Neural progenitor cell (in vitro differentiated cells): ENCODE measurements around the gene UBA1. TPM values are rescaled to one million over a fixed set of nuclear protein-coding genes. Genes with fewer than 3 reads are reported as not detected.

ENCODE experiments used
- DNase-seq: peaks from one replicate; pipeline ENCODE4 v3.0.0-alpha.2; 2016; ENCODE audit warnings: low spot score
- H2AFZ ChIP-seq: fragments of 200-600 bp; sonication (generic); replicated peaks from 2 replicates; pipeline ENCODE4 v1.6.1; 2016; ENCODE audit warnings: antibody characterized with exemption
- H3F3A ChIP-seq: fragments of 200-600 bp; sonication (generic); 2 replicates; pipeline ENCODE4 v1.6.1; 2016; ENCODE audit warnings: antibody characterized with exemption, low read depth
- H3K27ac ChIP-seq: fragments of 200-600 bp; sonication (generic); 2 replicates; pipeline ENCODE4 v1.5.1; 2016; ENCODE audit warnings: mild to moderate bottlenecking
- H3K27me3 ChIP-seq: fragments of 200-600 bp; sonication (generic); 2 replicates; pipeline ENCODE4 v1.6.1; 2016; ENCODE audit warnings: mild to moderate bottlenecking, moderate library complexity
- H3K36me3 ChIP-seq: fragments of 200-600 bp; sonication (generic); 2 replicates; pipeline ENCODE4 v1.5.1; 2016
- H3K4me1 ChIP-seq: fragments of 200-600 bp; sonication (generic); 2 replicates; pipeline ENCODE4 v1.6.1; 2016; ENCODE audit warnings: mixed run types
- H3K4me2 ChIP-seq: fragments of 200-600 bp; sonication (generic); 2 replicates; pipeline ENCODE4 v1.6.1; 2016
- H3K4me3 ChIP-seq: fragments of 200-600 bp; sonication (generic); 2 replicates; pipeline ENCODE4 v1.5.1; 2016
- H3K79me2 ChIP-seq: fragments of 200-600 bp; sonication (generic); 2 replicates; pipeline ENCODE4 v1.6.1; 2016; ENCODE audit warnings: low read depth
- H3K9ac ChIP-seq: fragments of 200-600 bp; sonication (generic); 2 replicates; pipeline ENCODE4 v1.6.1; 2016
- H3K9me3 ChIP-seq: fragments of 200-600 bp; sonication (generic); 2 replicates; pipeline ENCODE4 v1.5.1; 2016; ENCODE audit warnings: low read depth
- H4K20me1 ChIP-seq: fragments of 200-600 bp; sonication (generic); 2 replicates; pipeline ENCODE4 v1.6.1; 2016; ENCODE audit warnings: low read depth
- H3K27ac Mint-ChIP-seq: 3 replicates; pipeline ENCODE4 v1.8.0; 2021; ENCODE audit warnings: mixed read lengths
- H3K27me3 Mint-ChIP-seq: 2 replicates; pipeline ENCODE4 v1.8.0; 2022; ENCODE audit warnings: low read depth, mild to moderate bottlenecking, inconsistent platforms, moderate library complexity, mixed read lengths; ENCODE audit not compliant: insufficient read depth
- H3K36me3 Mint-ChIP-seq: 3 replicates; pipeline ENCODE4 v1.8.0; 2021; ENCODE audit warnings: mixed read lengths
- H3K4me1 Mint-ChIP-seq: 3 replicates; pipeline ENCODE4 v1.8.0; 2021; ENCODE audit warnings: mixed read lengths
- H3K4me3 Mint-ChIP-seq: 3 replicates; pipeline ENCODE4 v1.8.0; 2021; ENCODE audit warnings: mild to moderate bottlenecking, moderate library complexity, mixed read lengths
- H3K9me3 Mint-ChIP-seq: 3 replicates; pipeline ENCODE4 v1.8.0; 2020; ENCODE audit warnings: mixed read lengths
- CTCF ChIP-seq: fragments of 200-600 bp; sonication (generic); IDR thresholded peaks from 2 replicates; pipeline ENCODE4 v1.5.1; 2017; ENCODE audit warnings: antibody characterized with exemption, mild to moderate bottlenecking
- EZH2 ChIP-seq: fragments of 200-600 bp; sonication (generic); IDR thresholded peaks from 2 replicates; pipeline ENCODE4 v1.6.1; 2017; ENCODE audit warnings: antibody characterized with exemption, mild to moderate bottlenecking, moderate library complexity
- EZH2phosphoT487 ChIP-seq: fragments of 200-600 bp; sonication (generic); IDR thresholded peaks from 2 replicates; pipeline ENCODE4 v1.6.1; 2017; ENCODE audit warnings: antibody characterized with exemption
- total RNA-seq: library from RNA; depleted of rRNA; stranded (reverse); fragments of >200 nt; gene quantifications from 2 replicates; pipeline ENCODE4 v1.2.3, GENCODE V29; 2015; ENCODE audit warnings: low replicate concordance

UBA1 gene
- total RNA-seq, result 291 and 537 TPM in 2 replicates

- peak; percentile 91 for TF ChIP-seq CTCF
- no peak for TF ChIP-seq EZH2
- Histone ChIP-seq H3F3A (peaks cover 16% of the 10 kb centered on the region), H4K20me1 (peaks cover 47% of the 10 kb centered on the region), H3K4me3 (peak within 1 kb of the TSS; percentile 92), H3K27ac (peak within 1 kb of the TSS; percentile 90), H3K9ac (peak within 1 kb of the TSS; percentile 99), H3K36me3 (peaks cover 2% of the 10 kb centered on the region), H3K9me3 (no peaks in the 10 kb centered on the region), H3K4me2 (peak within 1 kb of the TSS; percentile 99), H3K27me3 (peaks cover 19% of the 10 kb centered on the region), H3K4me1 (peaks cover 41% of the 10 kb centered on the region), H2AFZ (peak within 1 kb of the TSS; percentile 72), H3K79me2 (peaks cover 50% of the 10 kb centered on the region)
- peak within 1 kb of the TSS; percentile 99 for H3K4me3 Mint-ChIP-seq
- H3K27me3 Mint-ChIP-seq, result peaks cover 7% of the 10 kb centered on the region
- peak within 1 kb of the TSS; percentile 99 for H3K27ac Mint-ChIP-seq
- no peaks in the 10 kb centered on the region for H3K9me3 Mint-ChIP-seq
- DNase-seq, result peak; percentile 99
- H3K36me3 Mint-ChIP-seq, result peaks cover 28% of the 10 kb centered on the region
- H3K4me1 Mint-ChIP-seq, result peaks cover 57% of the 10 kb centered on the region
Measured at GRCh38 chrX:47193475-47194193, at the start of gene UBA1. TSS of gene UBA1 (plus strand) at chrX:47193829. CDS start at chrX:47198803, 4,974 bp downstream.

GRCh38 chrX:47143894-47144625 is 49.6 kb upstream of the UBA1 start:
- Mint-ChIP-seq H3K27ac (peak overlapping the region; percentile 91), H3K36me3 (peaks cover 15% of the 10 kb centered on the region), H3K4me1 (no peaks in the 10 kb centered on the region), H3K4me3 (peak overlapping the region; percentile 91), H3K9me3 (peaks cover 19% of the 10 kb centered on the region), H3K27me3 (peaks cover 6% of the 10 kb centered on the region)
- Histone ChIP-seq H3K9me3 (no peaks in the 10 kb centered on the region), H3K27ac (no peak overlapping the region), H3K27me3 (no peaks in the 10 kb centered on the region), H3K36me3 (no peaks in the 10 kb centered on the region), H3F3A (peaks cover 3% of the 10 kb centered on the region), H3K79me2 (peaks cover 59% of the 10 kb centered on the region), H3K4me3 (peak overlapping the region; percentile 61), H2AFZ (no peak overlapping the region), H3K4me1 (no peaks in the 10 kb centered on the region), H3K4me2 (peak overlapping the region; percentile 71), H4K20me1 (peaks cover 34% of the 10 kb centered on the region), H3K9ac (peak overlapping the region; percentile 58)
- TF ChIP-seq EZH2 (no peak), EZH2phosphoT487 (no peak), CTCF (no peak)
- peak; percentile 61 for DNase-seq

GRCh38 chrX:47144626-47145394 is 48.8 kb upstream of the UBA1 start, which contains the start of the genes NDUFB11 and RBM10:
TSS of gene NDUFB11 (minus strand) at chrX:47144702. CDS start at chrX:47144679, 23 bp downstream.
TSS of gene RBM10 (plus strand) at chrX:47145221. CDS start at chrX:47147482, 2,261 bp downstream.
- Histone ChIP-seq H2AFZ (peak within 1 kb of the TSS; percentile 19), H3K4me2 (peak within 1 kb of the TSS; percentile 71), H3K27me3 (no peaks in the 10 kb centered on the region), H4K20me1 (peaks cover 34% of the 10 kb centered on the region), H3K9ac (peak within 1 kb of the TSS; percentile 72), H3K4me1 (no peaks in the 10 kb centered on the region), H3K79me2 (peaks cover 66% of the 10 kb centered on the region), H3K36me3 (no peaks in the 10 kb centered on the region), H3K9me3 (no peaks in the 10 kb centered on the region), H3K27ac (peak within 1 kb of the TSS; percentile 87), H3F3A (peaks cover 3% of the 10 kb centered on the region), H3K4me3 (peak within 1 kb of the TSS; percentile 61)
- peaks cover 6% of the 10 kb centered on the region for H3K27me3 Mint-ChIP-seq
- peaks cover 19% of the 10 kb centered on the region for H3K9me3 Mint-ChIP-seq
- no peaks in the 10 kb centered on the region for H3K4me1 Mint-ChIP-seq
- peak; percentile 95 for DNase-seq
- no peak for TF ChIP-seq EZH2phosphoT487
- TF ChIP-seq EZH2, result no peak
- TF ChIP-seq CTCF, result peak; percentile 57
- H3K36me3 Mint-ChIP-seq, result peaks cover 15% of the 10 kb centered on the region
- peak within 1 kb of the TSS; percentile 94 for H3K27ac Mint-ChIP-seq
- peak within 1 kb of the TSS; percentile 91 for H3K4me3 Mint-ChIP-seq
